Endometrial microvascular endothelial cells (primary cell): ENCODE measurements around the gene COL4A2. TPM values are rescaled to one million over a fixed set of nuclear protein-coding genes. Genes with fewer than 3 reads are reported as not detected.

Experiments used
- in situ Hi-C: cut with HindIII; loops from 2 replicates; pipeline ENCODE4 v1.10.0; 2017; ENCODE audit warnings: low sequenced_read_pairs, low pct_unique_long_range_greater_than_20kb; ENCODE audit errors: inconsistent ontology term
- total RNA-seq: library from RNA; depleted of rRNA; stranded (reverse); fragments of >200 nt; gene quantifications from one replicate; pipeline ENCODE4 v1.2.3, GENCODE V29; 2015; ENCODE audit errors: inconsistent ontology term

Gene COL4A2
- total RNA-seq, 1 donor from 2014 or later = 444 TPM

- in situ Hi-C loops = no loop called here
Observed at GRCh38 chr13:110500341-110500740, 193.3 kb downstream of the COL4A2 start.

GRCh38 chr13:110501188-110501587 is 194.1 kb downstream of the COL4A2 start:
- in situ Hi-C loops = no loop called here

GRCh38 chr13:110503037-110503901 is 196.2 kb downstream of the COL4A2 start:
- in situ Hi-C loops = no loop called here

- in situ Hi-C loops = no loop called here
Observed at GRCh38 chr13:110503979-110504499, 197.0 kb downstream of the COL4A2 start.

- in situ Hi-C loops = no loop called here
Observed at GRCh38 chr13:110505594-110505993, 198.5 kb downstream of the COL4A2 start.

- in situ Hi-C loops = no loop called here
Observed at GRCh38 chr13:110506396-110506795, 199.3 kb downstream of the COL4A2 start.

- in situ Hi-C loops = no loop called here
Observed at GRCh38 chr13:110506859-110507566, 199.9 kb downstream of the COL4A2 start.

GRCh38 chr13:110507678-110508381 is 200.7 kb downstream of the COL4A2 start:
- in situ Hi-C loops = no loop called here

GRCh38 chr13:110509478-110509926 is 202.4 kb downstream of the COL4A2 start:
- in situ Hi-C loops = no loop called here

- in situ Hi-C loops = no loop called here
Observed at GRCh38 chr13:110509971-110510786, 203.1 kb downstream of the COL4A2 start.

- in situ Hi-C loops = no loop called here
Observed at GRCh38 chr13:110511509-110512181, 204.6 kb downstream of the COL4A2 start.

- in situ Hi-C loops = no loop called here
Observed at GRCh38 chr13:110512198-110512740, 205.2 kb downstream of the COL4A2 start.

- in situ Hi-C loops = no loop called here
Observed at GRCh38 chr13:110516500-110516899, 209.4 kb downstream of the COL4A2 start.

GRCh38 chr13:110517505-110518225 is 210.6 kb downstream of the COL4A2 start:
- in situ Hi-C loops = no loop called here

- in situ Hi-C loops = no loop called here
Observed at GRCh38 chr13:110518226-110518525, 211.1 kb downstream of the COL4A2 start.

GRCh38 chr13:110518571-110518970 is 211.5 kb downstream of the COL4A2 start:
- in situ Hi-C loops = no loop called here

GRCh38 chr13:110519046-110519445 is 212.0 kb downstream of the COL4A2 start:
- in situ Hi-C loops = no loop called here
